GM12878 (cell line): ENCODE measurements around the gene SPRED2. TPM values are rescaled to one million over a fixed set of nuclear protein-coding genes. Genes with fewer than 3 reads are reported as not detected.

Experiments used
- ATAC-seq: fragments of 200-7000 bp; cut with Tn5 transposase; 3 replicates; pipeline ENCODE4 v1.9.1; 2020; ENCODE audit warnings: mild to moderate bottlenecking, moderate library complexity
- BruUV-seq: library from RNA; stranded (reverse); fragments of 400-500 nt; replicated peaks from 2 replicates; lab custom pipeline; 2021; lab: Mats Ljungman, UMichigan
- CTCF ChIA-PET: fragments of 300-600 bp; sonication (Branson Sonifier 250); formaldehyde crosslinking; extraction: SDS; loops from one replicate; lab custom pipeline; 2021; ENCODE audit warnings: inconsistent platforms; lab: Yijun Ruan, JAX
- POLR2A ChIA-PET: fragments of 350-600 bp; formaldehyde crosslinking; extraction: SDS; loops from one replicate; lab custom pipeline; 2021; ENCODE audit warnings: inconsistent platforms; lab: Charles Lee
- RAD21 ChIA-PET: fragments of 300-600 bp; sonication (Branson Sonifier 250); formaldehyde crosslinking; loops from one replicate; lab custom pipeline; 2023; ENCODE audit warnings: antibody characterized with exemption; ENCODE audit not compliant: unreplicated experiment; lab: Charles Lee
- SMC1A ChIA-PET: fragments of 300-600 bp; sonication (Branson Sonifier 250); formaldehyde crosslinking; loops from one replicate; lab custom pipeline; 2023; ENCODE audit not compliant: unreplicated experiment, uncharacterized antibody; lab: Charles Lee
- DNase-seq: peaks from one replicate; pipeline ENCODE4 v3.0.0-alpha.2; 2011; ENCODE audit warnings: low read depth, low spot score
- FAIRE-seq: peaks from 3 replicates; lab custom pipeline; 2011; peaks lifted over from hg19 to GRCh38; lab: Jason Lieb, UNC
- H2AFZ ChIP-seq: 2 replicates; pipeline ENCODE4 v1.6.0; 2011; ENCODE audit warnings: low read depth, low read length, control low read depth; ENCODE audit not compliant: control insufficient read depth
- H3K27ac ChIP-seq: 2 replicates; pipeline ENCODE4 v1.5.1; 2011; ENCODE audit warnings: control low read depth; ENCODE audit not compliant: control insufficient read depth, insufficient read depth
- H3K27me3 ChIP-seq, 2 experiments: replicated peaks in 1 of 2; 2 replicates each; pipeline versions ENCODE4 v1.6.0 to v1.6.1; 2011; ENCODE audit warnings: low read length in 1 of 2; ENCODE audit not compliant: control insufficient read depth in 2 of 2, insufficient read depth in 2 of 2
- H3K36me3 ChIP-seq, 2 experiments: 2 replicates each; pipeline ENCODE4 v1.5.1; 2011; ENCODE audit warnings: low read length in 1 of 2; ENCODE audit not compliant: control insufficient read depth in 2 of 2, insufficient read depth in 2 of 2
- H3K4me1 ChIP-seq: 2 replicates; pipeline ENCODE4 v1.6.1; 2011; ENCODE audit warnings: mild to moderate bottlenecking, low read length, moderate library complexity, mixed read lengths; ENCODE audit not compliant: control insufficient read depth, insufficient read depth
- H3K4me2 ChIP-seq: 2 replicates; pipeline ENCODE4 v1.6.0; 2011; ENCODE audit warnings: control low read depth; ENCODE audit not compliant: control insufficient read depth, insufficient read depth
- H3K4me3 ChIP-seq: fragments of 200-600 bp; sonication (generic); 2 replicates; pipeline ENCODE4 v1.5.1; 2016
- H3K79me2 ChIP-seq: 2 replicates; pipeline ENCODE4 v1.6.0; 2011; ENCODE audit warnings: low read length; ENCODE audit not compliant: control insufficient read depth, insufficient read depth
- H3K9ac ChIP-seq: 2 replicates; pipeline ENCODE4 v1.8.0; 2011; ENCODE audit warnings: low read length, control low read depth, mixed read lengths; ENCODE audit not compliant: control insufficient read depth, insufficient read depth
- H3K9me3 ChIP-seq: replicated peaks from 3 replicates; pipeline ENCODE4 v1.5.1; 2011; ENCODE audit warnings: mild to moderate bottlenecking, low read length; ENCODE audit not compliant: control insufficient read depth, insufficient read depth
- H4K20me1 ChIP-seq: 2 replicates; pipeline ENCODE4 v1.6.0; 2011; ENCODE audit not compliant: control insufficient read depth, insufficient read depth
- ASH2L ChIP-seq: fragments of 300-600, 200-600 bp; sonication (generic); IDR thresholded peaks from 2 replicates; pipeline ENCODE4 v1.6.1; 2017; ENCODE audit warnings: low read depth, mild to moderate bottlenecking, borderline replicate concordance
- CBX3 ChIP-seq: fragments of 200-600 bp; sonication (generic); IDR thresholded peaks from 2 replicates; pipeline ENCODE4 v1.6.1; 2016; ENCODE audit warnings: low read depth, borderline replicate concordance
- KDM1A ChIP-seq: fragments of 200-600 bp; sonication (generic); IDR thresholded peaks from 2 replicates; pipeline ENCODE4 v1.6.1; 2016; ENCODE audit warnings: borderline replicate concordance
- MXI1 ChIP-seq: fragments of 150-350 bp; IDR thresholded peaks from 2 replicates; pipeline ENCODE4 v1.6.1; 2011; ENCODE audit warnings: low read depth, mild to moderate bottlenecking, inconsistent platforms, low read length, improper control_type of control experiment
- PAX5 ChIP-seq: IDR thresholded peaks from 2 replicates; pipeline ENCODE4 v1.6.1; 2011; ENCODE audit warnings: low read depth, low read length, borderline replicate concordance
- SMARCA5 ChIP-seq: fragments of 450-650 bp; IDR thresholded peaks from 2 replicates; pipeline ENCODE4 v1.6.1; 2017; ENCODE audit warnings: mild to moderate bottlenecking
- ZBTB33 ChIP-seq: fragments of 450-650 bp; IDR thresholded peaks from 2 replicates; pipeline ENCODE4 v1.6.1; 2017; ENCODE audit warnings: mild to moderate bottlenecking
- ZNF24 ChIP-seq: fragments of 450-650 bp; IDR thresholded peaks from 2 replicates; pipeline ENCODE4 v1.6.1; 2017; ENCODE audit warnings: antibody characterized with exemption, mild to moderate bottlenecking
- ZNF384 ChIP-seq: IDR thresholded peaks from 2 replicates; pipeline ENCODE4 v1.6.1; 2012; ENCODE audit warnings: low read depth, mild to moderate bottlenecking, low read length, improper control_type of control experiment, borderline replicate concordance
- WGBS: methylation state at CpG from one replicate; pipeline ENCODE4 v1.1.6; 2016; ENCODE audit warnings: low lambda C conversion rate; ENCODE audit not compliant: insufficient replicate concordance, insufficient coverage; ENCODE audit errors: missing lambda C conversion rate; 5-methylcytosine and 5-hydroxymethylcytosine counted together
- in situ Hi-C: fragments of 300-500 bp; cut with MboI; formaldehyde crosslinking; loops from 9 replicates; pipeline ENCODE4 v1.14.3; 2018; ENCODE audit warnings: mixed read lengths
- intact Hi-C: fragments of 100-400 bp; cut with micrococcal nuclease; formaldehyde crosslinking; loops from one replicate; pipeline ENCODE4 v1.14.2; 2022; ENCODE audit not compliant: unreplicated experiment
- polyA plus RNA-seq, 11 experiments: library from polyadenylated mRNA; depleted of rRNA in 4 of 11; unstranded in 6 of 11; stranded (reverse) in 5 of 11; fragments of >200 nt; fragmentation: Nextera tagmentation in 4 of 11; fragmentation: Illumina TruSeq in 1 of 11; extraction: Ambion mirVana in 4 of 11; extraction: Trizol in 1 of 11; gene quantifications; 1 replicate in 1 of 11; 2 replicates in 10 of 11; pipeline versions ENCODE4 v1.2.1 to v1.2.3, GENCODE V29; 2011 to 2016; ENCODE audit warnings: inconsistent platforms in 2 of 11, missing spikeins in 2 of 11, low read depth in 1 of 11
- total RNA-seq, 4 experiments: library from RNA; depleted of rRNA in 3 of 4; stranded (reverse); fragments of >200 nt in 3 of 4; fragmentation: Illumina TruSeq in 1 of 4; extraction: Trizol in 1 of 4; gene quantifications; 2 replicates each; pipeline versions ENCODE4 v1.2.1 to v1.2.3, GENCODE V29; 2013 to 2021
- TF ChIP-seq, protein P1 (sequence below): fragments of 450-650 bp; IDR thresholded peaks from 2 replicates; pipeline ENCODE4 v1.6.1; 2017; ENCODE audit warnings: mild to moderate bottlenecking, low read depth, inconsistent platforms; ENCODE audit not compliant: poor library complexity, severe bottlenecking
- TF ChIP-seq, protein P2 (sequence below): fragments of 450-650 bp; IDR thresholded peaks from 2 replicates; pipeline ENCODE4 v1.6.1; 2017; ENCODE audit warnings: mild to moderate bottlenecking, moderate library complexity
- TF ChIP-seq, protein P3 (sequence below): IDR thresholded peaks from 2 replicates; pipeline ENCODE4 v1.6.1; 2011; ENCODE audit warnings: low read depth, low read length, improper control_type of control experiment, borderline replicate concordance

The SPRED2 gene
- total and polyA plus RNA-seq, 10 of the 15 experiments (the other 5 are each of a cell fraction or from before 2014, with no cell fraction given) = 3.0 to 23.9 (median 9.7) TPM

GRCh38 chr2:65465857-65466256, 33.5 kb upstream of the SPRED2 start (continued):
- TF ChIP-seq, protein P1, sequence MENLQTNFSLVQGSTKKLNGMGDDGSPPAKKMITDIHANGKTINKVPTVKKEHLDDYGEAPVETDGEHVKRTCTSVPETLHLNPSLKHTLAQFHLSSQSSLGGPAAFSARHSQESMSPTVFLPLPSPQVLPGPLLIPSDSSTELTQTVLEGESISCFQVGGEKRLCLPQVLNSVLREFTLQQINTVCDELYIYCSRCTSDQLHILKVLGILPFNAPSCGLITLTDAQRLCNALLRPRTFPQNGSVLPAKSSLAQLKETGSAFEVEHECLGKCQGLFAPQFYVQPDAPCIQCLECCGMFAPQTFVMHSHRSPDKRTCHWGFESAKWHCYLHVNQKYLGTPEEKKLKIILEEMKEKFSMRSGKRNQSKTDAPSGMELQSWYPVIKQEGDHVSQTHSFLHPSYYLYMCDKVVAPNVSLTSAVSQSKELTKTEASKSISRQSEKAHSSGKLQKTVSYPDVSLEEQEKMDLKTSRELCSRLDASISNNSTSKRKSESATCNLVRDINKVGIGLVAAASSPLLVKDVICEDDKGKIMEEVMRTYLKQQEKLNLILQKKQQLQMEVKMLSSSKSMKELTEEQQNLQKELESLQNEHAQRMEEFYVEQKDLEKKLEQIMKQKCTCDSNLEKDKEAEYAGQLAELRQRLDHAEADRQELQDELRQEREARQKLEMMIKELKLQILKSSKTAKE = no peak

- in situ Hi-C loops = no loop called here
- TF ChIP-seq PAX5 (no peak), ZNF384 (no peak), ZNF24 (no peak), MXI1 (no peak), ZBTB33 (no peak), KDM1A (no peak), CBX3 (no peak), SMARCA5 (no peak), ASH2L (no peak)
- TF ChIP-seq, protein P2, sequence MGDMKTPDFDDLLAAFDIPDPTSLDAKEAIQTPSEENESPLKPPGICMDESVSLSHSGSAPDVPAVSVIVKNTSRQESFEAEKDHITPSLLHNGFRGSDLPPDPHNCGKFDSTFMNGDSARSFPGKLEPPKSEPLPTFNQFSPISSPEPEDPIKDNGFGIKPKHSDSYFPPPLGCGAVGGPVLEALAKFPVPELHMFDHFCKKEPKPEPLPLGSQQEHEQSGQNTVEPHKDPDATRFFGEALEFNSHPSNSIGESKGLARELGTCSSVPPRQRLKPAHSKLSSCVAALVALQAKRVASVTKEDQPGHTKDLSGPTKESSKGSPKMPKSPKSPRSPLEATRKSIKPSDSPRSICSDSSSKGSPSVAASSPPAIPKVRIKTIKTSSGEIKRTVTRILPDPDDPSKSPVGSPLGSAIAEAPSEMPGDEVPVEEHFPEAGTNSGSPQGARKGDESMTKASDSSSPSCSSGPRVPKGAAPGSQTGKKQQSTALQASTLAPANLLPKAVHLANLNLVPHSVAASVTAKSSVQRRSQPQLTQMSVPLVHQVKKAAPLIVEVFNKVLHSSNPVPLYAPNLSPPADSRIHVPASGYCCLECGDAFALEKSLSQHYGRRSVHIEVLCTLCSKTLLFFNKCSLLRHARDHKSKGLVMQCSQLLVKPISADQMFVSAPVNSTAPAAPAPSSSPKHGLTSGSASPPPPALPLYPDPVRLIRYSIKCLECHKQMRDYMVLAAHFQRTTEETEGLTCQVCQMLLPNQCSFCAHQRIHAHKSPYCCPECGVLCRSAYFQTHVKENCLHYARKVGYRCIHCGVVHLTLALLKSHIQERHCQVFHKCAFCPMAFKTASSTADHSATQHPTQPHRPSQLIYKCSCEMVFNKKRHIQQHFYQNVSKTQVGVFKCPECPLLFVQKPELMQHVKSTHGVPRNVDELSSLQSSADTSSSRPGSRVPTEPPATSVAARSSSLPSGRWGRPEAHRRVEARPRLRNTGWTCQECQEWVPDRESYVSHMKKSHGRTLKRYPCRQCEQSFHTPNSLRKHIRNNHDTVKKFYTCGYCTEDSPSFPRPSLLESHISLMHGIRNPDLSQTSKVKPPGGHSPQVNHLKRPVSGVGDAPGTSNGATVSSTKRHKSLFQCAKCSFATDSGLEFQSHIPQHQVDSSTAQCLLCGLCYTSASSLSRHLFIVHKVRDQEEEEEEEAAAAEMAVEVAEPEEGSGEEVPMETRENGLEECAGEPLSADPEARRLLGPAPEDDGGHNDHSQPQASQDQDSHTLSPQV = no peak
- TF ChIP-seq, protein P3, sequence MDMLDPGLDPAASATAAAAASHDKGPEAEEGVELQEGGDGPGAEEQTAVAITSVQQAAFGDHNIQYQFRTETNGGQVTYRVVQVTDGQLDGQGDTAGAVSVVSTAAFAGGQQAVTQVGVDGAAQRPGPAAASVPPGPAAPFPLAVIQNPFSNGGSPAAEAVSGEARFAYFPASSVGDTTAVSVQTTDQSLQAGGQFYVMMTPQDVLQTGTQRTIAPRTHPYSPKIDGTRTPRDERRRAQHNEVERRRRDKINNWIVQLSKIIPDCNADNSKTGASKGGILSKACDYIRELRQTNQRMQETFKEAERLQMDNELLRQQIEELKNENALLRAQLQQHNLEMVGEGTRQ = no peak
Measured at GRCh38 chr2:65465124-65465523, 32.7 kb upstream of the SPRED2 start.

More at GRCh38 chr2:65465124-65465523, 32.7 kb upstream of the SPRED2 start:
- no peaks in the 10 kb centered on the region for H3K9me3 ChIP-seq
- H2AFZ ChIP-seq = no peak overlapping the region
- intact Hi-C loops = no loop called here
- ChIA-PET CTCF (interaction anchor here (1.0 kb wide), 1 partner anchor 9 kb away, joined by 3 read pairs; no protein-coding TSS in a partner anchor), SMC1A (no interaction called here), POLR2A (no interaction called here), RAD21 (no interaction called here)
- no peak for DNase-seq
- no peak overlapping the region for H3K9ac ChIP-seq
- H3K4me1 ChIP-seq = no peaks in the 10 kb centered on the region
- ATAC-seq = no peak
- BruUV-seq = no TSS peak
- peaks cover 0 to 2% of the 10 kb centered on the region in 2 experiments; a peak in 1 of 4 replicates for H3K27me3 ChIP-seq
- no peaks in the 10 kb centered on the region for H3K79me2 ChIP-seq
- WGBS = 55% methylated on average over 5 of the region's 5 CpGs
- H3K36me3 ChIP-seq = no peaks in the 10 kb centered on the region
- H4K20me1 ChIP-seq = no peaks in the 10 kb centered on the region
- H3K27ac ChIP-seq = no peak overlapping the region
- FAIRE-seq = no peak
- no peak overlapping the region for H3K4me3 ChIP-seq
- no peak overlapping the region for H3K4me2 ChIP-seq
